ENCODE results near the gene IDH3A.

Gene IDH3A

DNA sequence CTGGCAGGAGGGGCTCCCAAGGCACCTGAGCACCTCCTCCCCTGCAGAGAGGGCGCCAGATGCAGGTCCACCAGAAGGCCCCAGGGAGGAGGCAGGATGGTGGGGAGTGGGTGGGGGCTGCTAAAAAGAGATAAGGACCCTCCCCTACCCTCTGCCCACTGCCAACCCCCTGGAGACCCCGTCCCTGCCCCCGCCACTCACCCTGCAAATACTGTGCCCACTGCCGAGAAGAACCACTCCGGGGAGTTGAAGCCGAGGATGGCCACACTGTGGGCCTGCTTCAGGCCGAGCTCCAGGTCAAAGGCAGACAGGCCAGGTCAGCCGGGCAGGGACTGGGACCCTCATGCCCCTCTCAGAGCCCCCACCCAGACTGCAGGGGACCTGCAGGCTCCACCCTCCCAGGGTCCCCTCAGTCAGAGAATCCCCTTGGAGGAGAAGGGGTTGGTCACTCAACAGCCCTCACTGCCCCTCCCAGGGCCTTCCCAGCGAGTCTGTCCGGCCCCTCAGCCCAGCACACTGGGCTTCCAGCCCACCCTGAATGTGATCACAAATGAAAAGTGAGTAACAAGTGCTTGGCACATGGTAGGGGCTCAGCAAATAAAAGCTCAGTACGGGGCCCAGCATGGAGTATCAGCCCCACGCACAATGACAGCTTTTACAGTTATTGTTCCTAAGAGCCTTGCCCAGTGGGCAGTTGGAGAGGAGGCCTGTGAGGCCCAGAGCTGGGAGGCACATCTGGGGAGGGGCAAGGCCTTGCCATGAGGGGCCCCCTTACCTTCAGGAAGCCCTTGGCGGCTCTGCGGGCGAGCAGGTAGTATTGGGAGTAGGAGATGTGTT lies 44.8 kb downstream of the IDH3A start:
- H3K27ac ChIP-seq = no peak overlapping the region
- no peaks in the 10 kb centered on the region for H3K79me2 ChIP-seq (ENCODE audit: insufficient read depth, low read depth)
- H4K20me1 ChIP-seq (ENCODE audit: insufficient read depth) = no peaks in the 10 kb centered on the region
- H3K4me3 ChIP-seq (IDR thresholded peaks at IDR 0.05; ENCODE audit: insufficient read depth, low read depth, low read length) = no peak overlapping the region
- TF ChIP-seq, protein P1, sequence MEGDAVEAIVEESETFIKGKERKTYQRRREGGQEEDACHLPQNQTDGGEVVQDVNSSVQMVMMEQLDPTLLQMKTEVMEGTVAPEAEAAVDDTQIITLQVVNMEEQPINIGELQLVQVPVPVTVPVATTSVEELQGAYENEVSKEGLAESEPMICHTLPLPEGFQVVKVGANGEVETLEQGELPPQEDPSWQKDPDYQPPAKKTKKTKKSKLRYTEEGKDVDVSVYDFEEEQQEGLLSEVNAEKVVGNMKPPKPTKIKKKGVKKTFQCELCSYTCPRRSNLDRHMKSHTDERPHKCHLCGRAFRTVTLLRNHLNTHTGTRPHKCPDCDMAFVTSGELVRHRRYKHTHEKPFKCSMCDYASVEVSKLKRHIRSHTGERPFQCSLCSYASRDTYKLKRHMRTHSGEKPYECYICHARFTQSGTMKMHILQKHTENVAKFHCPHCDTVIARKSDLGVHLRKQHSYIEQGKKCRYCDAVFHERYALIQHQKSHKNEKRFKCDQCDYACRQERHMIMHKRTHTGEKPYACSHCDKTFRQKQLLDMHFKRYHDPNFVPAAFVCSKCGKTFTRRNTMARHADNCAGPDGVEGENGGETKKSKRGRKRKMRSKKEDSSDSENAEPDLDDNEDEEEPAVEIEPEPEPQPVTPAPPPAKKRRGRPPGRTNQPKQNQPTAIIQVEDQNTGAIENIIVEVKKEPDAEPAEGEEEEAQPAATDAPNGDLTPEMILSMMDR (conservative IDR thresholded peaks at IDR 0.05; ENCODE audit: low read depth, low read length) = no peak
- no peaks in the 10 kb centered on the region for H3K36me3 ChIP-seq (ENCODE audit: insufficient read depth)
- no peak overlapping the region for H2AFZ ChIP-seq (ENCODE audit: low read depth)
- no peaks in the 10 kb centered on the region for H3K4me1 ChIP-seq (ENCODE audit: low read depth, poor library complexity, severe bottlenecking)
- H3K9ac ChIP-seq = no peak overlapping the region
- no peaks in the 10 kb centered on the region for H3K27me3 ChIP-seq (ENCODE audit: insufficient read depth, low read depth)
- no peak overlapping the region for H3K4me2 ChIP-seq

GRCh38 chr15:78194568-78194925 lies 45.4 kb downstream of the IDH3A start:
- Histone ChIP-seq H3K4me1 (ENCODE audit: low read depth, poor library complexity, severe bottlenecking) (no peaks in the 10 kb centered on the region), H4K20me1 (ENCODE audit: insufficient read depth) (no peaks in the 10 kb centered on the region), H3K27ac (no peak overlapping the region), H2AFZ (ENCODE audit: low read depth) (no peak overlapping the region), H3K27me3 (ENCODE audit: insufficient read depth, low read depth) (no peaks in the 10 kb centered on the region), H3K9ac (no peak overlapping the region), H3K4me2 (no peak overlapping the region), H3K4me3 (IDR thresholded peaks at IDR 0.05; ENCODE audit: insufficient read depth, low read depth, low read length) (no peak overlapping the region), H3K79me2 (ENCODE audit: insufficient read depth, low read depth) (no peaks in the 10 kb centered on the region), H3K36me3 (ENCODE audit: insufficient read depth) (no peaks in the 10 kb centered on the region)
- TF ChIP-seq, protein P1 (conservative IDR thresholded peaks at IDR 0.05; ENCODE audit: low read depth, low read length) = no peak

DNA sequence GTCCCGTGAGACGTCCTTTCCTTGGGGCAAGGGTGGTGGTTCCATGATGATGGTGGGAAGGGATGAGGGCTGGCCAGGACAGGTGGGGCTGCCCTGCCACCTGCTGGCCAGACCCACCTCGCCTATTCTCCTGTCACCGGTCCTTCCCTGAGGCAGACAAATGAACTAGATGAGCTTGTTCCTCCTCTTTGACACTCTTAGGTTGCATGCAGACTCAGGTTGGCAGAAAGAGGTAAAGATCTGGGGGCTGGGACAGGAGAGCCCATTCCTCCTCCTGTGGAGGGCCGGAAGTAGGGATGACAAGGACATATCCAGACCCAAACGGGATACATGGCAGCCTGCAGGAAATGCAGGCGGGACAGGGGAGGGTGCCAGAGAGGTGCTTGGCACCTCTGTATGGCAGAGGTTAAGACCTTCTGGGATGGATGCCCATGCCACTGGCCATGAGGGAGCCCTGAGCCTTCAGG lies 46.6 kb downstream of the IDH3A start:
- TF ChIP-seq, protein P1 (conservative IDR thresholded peaks at IDR 0.05; ENCODE audit: low read depth, low read length) = peak; percentile 78
- Histone ChIP-seq H2AFZ (ENCODE audit: low read depth) (no peak overlapping the region), H3K4me1 (ENCODE audit: low read depth, poor library complexity, severe bottlenecking) (no peaks in the 10 kb centered on the region), H3K36me3 (ENCODE audit: insufficient read depth) (no peaks in the 10 kb centered on the region), H3K4me3 (IDR thresholded peaks at IDR 0.05; ENCODE audit: insufficient read depth, low read depth, low read length) (no peak overlapping the region), H3K27me3 (ENCODE audit: insufficient read depth, low read depth) (no peaks in the 10 kb centered on the region), H4K20me1 (ENCODE audit: insufficient read depth) (no peaks in the 10 kb centered on the region), H3K9ac (no peak overlapping the region), H3K27ac (no peak overlapping the region), H3K4me2 (no peak overlapping the region), H3K79me2 (ENCODE audit: insufficient read depth, low read depth) (no peaks in the 10 kb centered on the region)

DNA sequence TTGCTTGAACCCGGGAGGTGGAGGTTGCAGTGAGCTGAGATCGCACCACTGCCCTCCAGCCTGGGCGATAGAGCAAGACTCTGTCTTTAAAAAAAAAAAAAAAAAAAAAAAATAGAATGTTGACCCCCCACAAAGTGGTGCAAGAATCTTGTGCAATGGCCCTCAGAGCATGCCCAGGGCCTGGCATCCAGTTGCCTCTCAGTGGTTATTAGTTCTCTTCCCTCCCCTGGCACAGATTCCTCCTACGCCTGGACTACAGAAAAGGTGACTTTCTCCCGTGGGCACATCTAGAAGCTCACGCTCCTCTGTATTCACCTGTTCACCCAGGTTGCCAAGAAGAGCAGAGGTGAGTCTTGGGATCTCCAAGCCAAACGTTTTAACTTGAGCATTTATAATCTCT lies 48.5 kb downstream of the IDH3A start:
- H3K27ac ChIP-seq = no peak overlapping the region
- no peak overlapping the region for H3K9ac ChIP-seq
- H4K20me1 ChIP-seq (ENCODE audit: insufficient read depth) = no peaks in the 10 kb centered on the region
- no peaks in the 10 kb centered on the region for H3K27me3 ChIP-seq (ENCODE audit: insufficient read depth, low read depth)
- H3K4me3 ChIP-seq (IDR thresholded peaks at IDR 0.05; ENCODE audit: insufficient read depth, low read depth, low read length) = no peak overlapping the region
- H3K79me2 ChIP-seq (ENCODE audit: insufficient read depth, low read depth) = no peaks in the 10 kb centered on the region
- H3K4me2 ChIP-seq = no peak overlapping the region
- no peak overlapping the region for H2AFZ ChIP-seq (ENCODE audit: low read depth)
- no peaks in the 10 kb centered on the region for H3K36me3 ChIP-seq (ENCODE audit: insufficient read depth)
- H3K4me1 ChIP-seq (ENCODE audit: low read depth, poor library complexity, severe bottlenecking) = no peaks in the 10 kb centered on the region
- TF ChIP-seq, protein P1 (conservative IDR thresholded peaks at IDR 0.05; ENCODE audit: low read depth, low read length) = no peak
